NT2/D1 (cell line): ENCODE measurements around the gene SGCD.

Experiments
- DNase-seq: peaks from one replicate; pipeline ENCODE4 v3.0.0-alpha.2; 2011; ENCODE audit warnings: low read depth, low spot score
- H3K27me3 ChIP-seq: 2 replicates; pipeline ENCODE4 v1.6.0; 2011; ENCODE audit warnings: mild to moderate bottlenecking; ENCODE audit not compliant: insufficient read length, insufficient read depth
- H3K36me3 ChIP-seq: 2 replicates; pipeline ENCODE4 v1.6.1; 2011; ENCODE audit warnings: mild to moderate bottlenecking, low read length, mixed read lengths; ENCODE audit not compliant: insufficient read depth, insufficient read length
- H3K4me1 ChIP-seq: 2 replicates; pipeline ENCODE4 v1.5.1; 2011; ENCODE audit not compliant: insufficient read depth, insufficient read length
- H3K4me3 ChIP-seq: 2 replicates; pipeline ENCODE4 v1.5.1; 2011; ENCODE audit warnings: low read depth; ENCODE audit not compliant: insufficient read length
- H3K9ac ChIP-seq: 2 replicates; pipeline ENCODE4 v1.6.0; 2011; ENCODE audit warnings: low read depth; ENCODE audit not compliant: insufficient read length
- H3K9me3 ChIP-seq: 2 replicates; pipeline ENCODE4 v1.5.1; 2011; ENCODE audit warnings: mild to moderate bottlenecking, low read length; ENCODE audit not compliant: insufficient read depth
- SUZ12 ChIP-seq: IDR thresholded peaks from 2 replicates; pipeline ENCODE4 v1.6.1; 2011; ENCODE audit not compliant: insufficient read length, insufficient read depth; ENCODE audit errors: extremely low read depth
- YY1 ChIP-seq: IDR thresholded peaks from 2 replicates; pipeline ENCODE4 v1.6.1; 2011; ENCODE audit not compliant: insufficient read length, insufficient read depth
- ZNF274 ChIP-seq: IDR thresholded peaks from 2 replicates; pipeline ENCODE4 v1.6.1; 2011; ENCODE audit warnings: mild to moderate bottlenecking, low read depth, low read length

SGCD gene

GRCh38 chr5:156693113-156693512 lies 366.1 kb downstream of the SGCD start:
- Histone ChIP-seq H3K36me3 (no peaks in the 10 kb centered on the region), H3K4me1 (no peaks in the 10 kb centered on the region)
- TF ChIP-seq SUZ12, result no peak
- TF ChIP-seq ZNF274, result no peak
- TF ChIP-seq YY1, result no peak

GRCh38 chr5:156694598-156694997 lies 367.6 kb downstream of the SGCD start:
- Histone ChIP-seq H3K9me3 (no peaks in the 10 kb centered on the region), H3K4me1 (no peaks in the 10 kb centered on the region), H3K27me3 (no peaks in the 10 kb centered on the region), H3K4me3 (no peak overlapping the region), H3K9ac (no peak overlapping the region), H3K36me3 (no peaks in the 10 kb centered on the region)
- DNase-seq, result no peak
- TF ChIP-seq SUZ12, result no peak

More at GRCh38 chr5:156693113-156693512, 366.1 kb downstream of the SGCD start:
- DNase-seq, result no peak
- H3K27me3 ChIP-seq, result no peaks in the 10 kb centered on the region
- no peak overlapping the region for H3K9ac ChIP-seq
- H3K4me3 ChIP-seq, result no peak overlapping the region
- no peaks in the 10 kb centered on the region for H3K9me3 ChIP-seq

- TF ChIP-seq SUZ12, result no peak
- no peak for TF ChIP-seq YY1
- no peak for TF ChIP-seq ZNF274
- no peak for DNase-seq
- H3K9me3 ChIP-seq, result no peaks in the 10 kb centered on the region
- no peaks in the 10 kb centered on the region for H3K27me3 ChIP-seq
- H3K4me1 ChIP-seq, result no peaks in the 10 kb centered on the region
- no peak overlapping the region for H3K9ac ChIP-seq
- H3K36me3 ChIP-seq, result no peaks in the 10 kb centered on the region
- H3K4me3 ChIP-seq, result no peak overlapping the region
These were observed 368.8 kb downstream of the SGCD start for GRCh38 chr5:156695774-156696173.

- no peaks in the 10 kb centered on the region for H3K4me1 ChIP-seq
- no peak overlapping the region for H3K9ac ChIP-seq
- no peaks in the 10 kb centered on the region for H3K9me3 ChIP-seq
- H3K36me3 ChIP-seq, result no peaks in the 10 kb centered on the region
- no peak overlapping the region for H3K4me3 ChIP-seq
- no peak for TF ChIP-seq ZNF274
- H3K27me3 ChIP-seq, result no peaks in the 10 kb centered on the region
- no peak for DNase-seq
These were observed 371.4 kb downstream of the SGCD start for GRCh38 chr5:156698323-156698722.

- H3K9me3 ChIP-seq, result no peaks in the 10 kb centered on the region
- H3K4me3 ChIP-seq, result no peak overlapping the region
- DNase-seq, result no peak
- no peaks in the 10 kb centered on the region for H3K27me3 ChIP-seq
- TF ChIP-seq ZNF274, result no peak
- no peak for TF ChIP-seq YY1
- no peak for TF ChIP-seq SUZ12
- H3K4me1 ChIP-seq, result no peaks in the 10 kb centered on the region
- no peaks in the 10 kb centered on the region for H3K36me3 ChIP-seq
- H3K9ac ChIP-seq, result no peak overlapping the region
These were observed 372.2 kb downstream of the SGCD start for GRCh38 chr5:156699147-156699546.

GRCh38 chr5:156704139-156704538 lies 377.2 kb downstream of the SGCD start:
- no peak for DNase-seq
- no peak overlapping the region for H3K4me3 ChIP-seq
- H3K36me3 ChIP-seq, result no peaks in the 10 kb centered on the region
- no peak overlapping the region for H3K9ac ChIP-seq
- H3K27me3 ChIP-seq, result no peaks in the 10 kb centered on the region
- TF ChIP-seq YY1 (no peak), SUZ12 (no peak)
- H3K4me1 ChIP-seq, result no peaks in the 10 kb centered on the region
- H3K9me3 ChIP-seq, result no peaks in the 10 kb centered on the region

GRCh38 chr5:156706631-156707030 lies 379.7 kb downstream of the SGCD start:
- H3K9ac ChIP-seq, result no peak overlapping the region
- no peaks in the 10 kb centered on the region for H3K4me1 ChIP-seq
- TF ChIP-seq SUZ12 (no peak), ZNF274 (no peak), YY1 (no peak)
- H3K27me3 ChIP-seq, result no peaks in the 10 kb centered on the region
- no peak overlapping the region for H3K4me3 ChIP-seq
- H3K36me3 ChIP-seq, result no peaks in the 10 kb centered on the region
- DNase-seq, result no peak
- H3K9me3 ChIP-seq, result no peaks in the 10 kb centered on the region; the same call in 1 of the 2 replicates

- DNase-seq, result no peak
- H3K36me3 ChIP-seq, result no peaks in the 10 kb centered on the region
- no peak overlapping the region for H3K9ac ChIP-seq
- TF ChIP-seq SUZ12, result no peak
- TF ChIP-seq YY1, result no peak
- TF ChIP-seq ZNF274, result no peak
- H3K4me3 ChIP-seq, result no peak overlapping the region
- no peaks in the 10 kb centered on the region for H3K4me1 ChIP-seq
- H3K27me3 ChIP-seq, result no peaks in the 10 kb centered on the region
- no peaks in the 10 kb centered on the region; the same call in 1 of the 2 replicates for H3K9me3 ChIP-seq
These were observed 380.8 kb downstream of the SGCD start for GRCh38 chr5:156707750-156708149.
